RPMI7951 (cell line): ENCODE measurements around the gene GUCY1A2. TPM values are rescaled to one million over a fixed set of nuclear protein-coding genes. Genes with fewer than 3 reads are reported as not detected.

ENCODE experiments used
- DNase-seq: peaks from one replicate; pipeline ENCODE4 v3.0.0-alpha.2; 2012; ENCODE audit warnings: low read depth
- total RNA-seq: library from RNA; depleted of rRNA; stranded (reverse); fragments of >200 nt; shearing (Covaris generic); gene quantifications from 2 replicates; pipeline ENCODE4 v1.2.3, GENCODE V29; 2014

Gene GUCY1A2
- total RNA-seq, 1 experiment from 2014 or later = 0.24 TPM

GRCh38 chr11:106998116-106998915 is 20.0 kb downstream of the GUCY1A2 start:
- no peak for DNase-seq

- DNase-seq = no peak
Observed at GRCh38 chr11:106997227-106997626, 21.0 kb downstream of the GUCY1A2 start.

GRCh38 chr11:106996691-106997090 is 21.6 kb downstream of the GUCY1A2 start:
- no peak for DNase-seq

GRCh38 chr11:106990331-106990730 is 27.9 kb downstream of the GUCY1A2 start:
- DNase-seq = no peak

- peak; percentile 39 for DNase-seq
Observed at GRCh38 chr11:106989078-106989455, 29.2 kb downstream of the GUCY1A2 start.

GRCh38 chr11:106988151-106989077 is 29.9 kb downstream of the GUCY1A2 start:
- peak; percentile 28 for DNase-seq

GRCh38 chr11:106986673-106987072 is 31.6 kb downstream of the GUCY1A2 start:
- DNase-seq = no peak

GRCh38 chr11:106986261-106986660 is 32.0 kb downstream of the GUCY1A2 start:
- peak; percentile 34 for DNase-seq

- no peak for DNase-seq
Observed at GRCh38 chr11:106983991-106984390, 34.3 kb downstream of the GUCY1A2 start.

- DNase-seq = no peak
Observed at GRCh38 chr11:106983261-106983660, 35.0 kb downstream of the GUCY1A2 start.

- no peak for DNase-seq
Observed at GRCh38 chr11:106974831-106975230, 43.4 kb downstream of the GUCY1A2 start.

GRCh38 chr11:106971864-106972263 is 46.4 kb downstream of the GUCY1A2 start:
- no peak for DNase-seq

- no peak for DNase-seq
Observed at GRCh38 chr11:106969644-106970355, 48.5 kb downstream of the GUCY1A2 start.

- no peak for DNase-seq
Observed at GRCh38 chr11:106962995-106963394, 55.3 kb downstream of the GUCY1A2 start.

- DNase-seq = peak; percentile 68
Observed at GRCh38 chr11:106961518-106961917, 56.8 kb downstream of the GUCY1A2 start.

GRCh38 chr11:106961048-106961447 is 57.2 kb downstream of the GUCY1A2 start:
- no peak for DNase-seq

- DNase-seq = no peak
Observed at GRCh38 chr11:106959800-106960199, 58.5 kb downstream of the GUCY1A2 start.

- DNase-seq = no peak
Observed at GRCh38 chr11:106959386-106959785, 58.9 kb downstream of the GUCY1A2 start.

GRCh38 chr11:106958517-106959248 is 59.6 kb downstream of the GUCY1A2 start:
- DNase-seq = no peak

GRCh38 chr11:106957030-106957482 is 61.2 kb downstream of the GUCY1A2 start:
- DNase-seq = no peak

- DNase-seq = peak; percentile 4
Observed at GRCh38 chr11:106950067-106950491, 68.2 kb downstream of the GUCY1A2 start.
